GM23338 (cell line): ENCODE measurements around the gene PCDHB2. TPM values are rescaled to one million over a fixed set of nuclear protein-coding genes. Genes with fewer than 3 reads are reported as not detected.
A peak's percentile ranks its signal among the peaks of the same experiment; 100 is the strongest.

Experiments used
- ATAC-seq: fragments of 200-7000 bp; cut with Tn5 transposase; 3 replicates; pipeline ENCODE4 v1.9.1; 2020
- DNase-seq: peaks from one replicate; pipeline ENCODE4 v3.0.0-alpha.2; 2015; ENCODE audit warnings: low spot score
- H2AFZ ChIP-seq: fragments of 200-600 bp; sonication (generic); 2 replicates; pipeline ENCODE4 v1.8.0; 2016; ENCODE audit warnings: antibody characterized with exemption, mild to moderate bottlenecking, moderate library complexity
- H3F3A ChIP-seq: fragments of 200-600 bp; sonication (generic); replicated peaks from 2 replicates; pipeline ENCODE4 v1.8.0; 2017; ENCODE audit warnings: antibody characterized with exemption, mixed run types, low read depth
- H3K27ac ChIP-seq: fragments of 200-600 bp; sonication (generic); 2 replicates; pipeline ENCODE4 v1.6.1; 2016; ENCODE audit warnings: low read depth
- H3K27me3 ChIP-seq: fragments of 200-600 bp; sonication (generic); 2 replicates; pipeline ENCODE4 v1.8.0; 2016; ENCODE audit warnings: mild to moderate bottlenecking, mixed run types, moderate library complexity; ENCODE audit not compliant: insufficient read depth
- H3K36me3 ChIP-seq: fragments of 200-600 bp; sonication (generic); 2 replicates; pipeline ENCODE4 v1.8.0; 2016; ENCODE audit warnings: mild to moderate bottlenecking; ENCODE audit not compliant: insufficient read depth
- H3K4me1 ChIP-seq: fragments of 200-600 bp; sonication (generic); 2 replicates; pipeline ENCODE4 v1.8.0; 2016; ENCODE audit warnings: mild to moderate bottlenecking, moderate library complexity; ENCODE audit not compliant: insufficient read depth
- H3K4me2 ChIP-seq: fragments of 200-600 bp; sonication (generic); 2 replicates; pipeline ENCODE4 v1.7.1; 2017; ENCODE audit warnings: mixed run types
- H3K4me3 ChIP-seq: fragments of 200-600 bp; sonication (generic); 2 replicates; pipeline ENCODE4 v1.6.1; 2016; ENCODE audit warnings: mixed run types
- H3K79me2 ChIP-seq: fragments of 200-600 bp; sonication (generic); replicated peaks from 2 replicates; pipeline ENCODE4 v1.8.0; 2017; ENCODE audit warnings: mild to moderate bottlenecking; ENCODE audit not compliant: insufficient read depth
- H3K9me2 ChIP-seq: fragments of 200-600 bp; sonication (generic); 2 replicates; pipeline ENCODE4 v1.8.0; 2017; ENCODE audit not compliant: insufficient read depth
- H4K20me1 ChIP-seq: fragments of 200-600 bp; sonication (generic); replicated peaks from 2 replicates; pipeline ENCODE4 v1.8.0; 2017; ENCODE audit warnings: mild to moderate bottlenecking; ENCODE audit not compliant: insufficient read depth
- H3K27ac Mint-ChIP-seq: 2 replicates; pipeline ENCODE4 v1.8.0; 2020; ENCODE audit warnings: inconsistent platforms, mild to moderate bottlenecking, moderate library complexity, mixed read lengths
- H3K27me3 Mint-ChIP-seq: 3 replicates; pipeline ENCODE4 v1.8.0; 2022; ENCODE audit warnings: low read depth, mild to moderate bottlenecking, moderate library complexity, mixed read lengths, inconsistent platforms; ENCODE audit not compliant: insufficient read depth, poor library complexity
- H3K36me3 Mint-ChIP-seq: 3 replicates; pipeline ENCODE4 v1.8.0; 2021; ENCODE audit warnings: low read depth, mild to moderate bottlenecking, inconsistent platforms, moderate library complexity, mixed read lengths
- H3K4me1 Mint-ChIP-seq: 3 replicates; pipeline ENCODE4 v1.8.0; 2020; ENCODE audit warnings: mild to moderate bottlenecking, inconsistent platforms, mixed read lengths
- H3K4me3 Mint-ChIP-seq: 3 replicates; pipeline ENCODE4 v1.8.0; 2021; ENCODE audit warnings: moderate library complexity, mild to moderate bottlenecking, inconsistent platforms, mixed read lengths
- H3K9me3 Mint-ChIP-seq: 3 replicates; pipeline ENCODE4 v1.8.0; 2020; ENCODE audit warnings: moderate library complexity, mild to moderate bottlenecking, inconsistent platforms, mixed read lengths
- CREB1 ChIP-seq: fragments of 250-450 bp; sonication (Bioruptor Pico); IDR thresholded peaks from 2 replicates; pipeline ENCODE4 v1.5.0; 2020; ENCODE audit warnings: low read depth, mild to moderate bottlenecking, moderate library complexity
- ETS1 ChIP-seq: IDR thresholded peaks from 2 replicates; pipeline ENCODE4 v1.6.1; 2016; ENCODE audit warnings: antibody characterized with exemption
- EZH2 ChIP-seq: fragments of 200-600 bp; sonication (generic); IDR thresholded peaks from one replicate; pipeline ENCODE4 v1.8.0; 2017; ENCODE audit warnings: antibody characterized with exemption, mild to moderate bottlenecking, low read depth; ENCODE audit not compliant: unreplicated experiment
- EZH2phosphoT487 ChIP-seq: fragments of 200-600 bp; sonication (generic); IDR thresholded peaks from one replicate; pipeline ENCODE4 v1.8.1; 2018; ENCODE audit warnings: antibody characterized with exemption; ENCODE audit not compliant: unreplicated experiment
- JUNB ChIP-seq: IDR thresholded peaks from one replicate; pipeline ENCODE4 v1.6.1; 2016; ENCODE audit warnings: antibody characterized with exemption; ENCODE audit not compliant: unreplicated experiment
- NANOG ChIP-seq: IDR thresholded peaks from 2 replicates; pipeline ENCODE4 v1.6.1; 2016; ENCODE audit warnings: antibody characterized with exemption, borderline replicate concordance
- POLR2AphosphoS5 ChIP-seq: IDR thresholded peaks from 2 replicates; pipeline ENCODE4 v1.6.1; 2016; ENCODE audit warnings: antibody characterized with exemption, low read depth
- REST ChIP-seq: IDR thresholded peaks from one replicate; pipeline ENCODE4 v1.6.1; 2018; ENCODE audit warnings: antibody characterized with exemption; ENCODE audit not compliant: unreplicated experiment
- STAT1 ChIP-seq: IDR thresholded peaks from one replicate; pipeline ENCODE4 v1.6.1; 2016; ENCODE audit warnings: antibody characterized with exemption; ENCODE audit not compliant: unreplicated experiment
- ZNF114 ChIP-seq: fragments of 250-450 bp; sonication (Bioruptor Pico); IDR thresholded peaks from 2 replicates; pipeline ENCODE4 v1.5.0; 2020; ENCODE audit warnings: mild to moderate bottlenecking, moderate library complexity
- ZNF331 ChIP-seq: fragments of 250-450 bp; sonication (Bioruptor Pico); IDR thresholded peaks from 2 replicates; pipeline ENCODE4 v1.5.0; 2020; ENCODE audit warnings: low read depth, mild to moderate bottlenecking, moderate library complexity
- ZNF462 ChIP-seq: fragments of 250-450 bp; sonication (Bioruptor Pico); IDR thresholded peaks from 2 replicates; pipeline ENCODE4 v1.5.0; 2020; ENCODE audit warnings: mild to moderate bottlenecking, moderate library complexity
- polyA plus RNA-seq: library from polyadenylated mRNA; unstranded; fragments of >200 nt; fragmentation: Nextera tagmentation; extraction: Ambion mirVana; gene quantifications from 2 replicates; pipeline ENCODE4 v1.2.1, GENCODE V29; 2016
- total RNA-seq: library from RNA; depleted of rRNA; stranded (reverse); fragments of >200 nt; shearing (Covaris generic); gene quantifications from 2 replicates; pipeline ENCODE4 v1.2.3, GENCODE V29; 2014
- TF ChIP-seq, protein P1 (sequence below), 2 experiments: fragments of 200-600 bp in 1 of 2; sonication (generic) in 1 of 2; conservative IDR thresholded peaks; 2 replicates each; pipeline versions ENCODE4 v1.5.1 to v1.6.1; 2016 to 2017; ENCODE audit warnings: antibody characterized with exemption in 2 of 2, low read depth in 2 of 2, mild to moderate bottlenecking in 2 of 2, moderate library complexity in 1 of 2

Gene PCDHB2
- total and polyA plus RNA-seq, 2 experiments from 2014 or later, result 9.3 to 34.2 TPM

DNA sequence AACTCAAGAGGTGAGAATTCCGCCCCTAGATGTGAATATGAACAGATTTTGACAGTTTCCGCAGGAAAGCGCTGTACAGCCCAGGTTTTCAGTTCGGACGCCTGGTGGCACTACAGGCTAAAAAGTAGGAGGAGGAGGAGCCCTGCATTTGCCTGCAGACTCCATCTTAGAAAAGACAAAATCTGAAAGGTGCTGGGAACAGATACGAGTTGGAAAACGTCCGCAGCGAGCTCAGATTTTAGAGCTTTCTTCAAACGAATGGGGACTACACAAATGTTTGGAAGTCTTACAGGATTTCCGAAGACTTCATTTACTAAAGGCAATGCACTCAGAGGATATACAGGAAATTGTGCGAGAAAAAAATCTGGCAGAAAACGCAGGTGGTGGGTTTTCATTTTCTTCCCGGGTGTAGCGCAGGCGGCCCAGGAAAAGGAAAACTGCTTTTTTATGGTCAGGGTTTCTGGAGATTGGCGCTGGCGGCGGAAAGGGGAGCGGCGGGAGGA is 9.9 kb upstream of the PCDHB2 start:
- Histone ChIP-seq H3K27ac (peak overlapping the region; percentile 56), H3F3A (no peaks in the 10 kb centered on the region), H3K79me2 (no peaks in the 10 kb centered on the region), H3K27me3 (peaks cover 12% of the 10 kb centered on the region; the same call in 1 of the 2 replicates), H3K4me3 (peak overlapping the region; percentile 62), H4K20me1 (no peaks in the 10 kb centered on the region), H3K4me2 (peak overlapping the region; percentile 81), H3K36me3 (no peaks in the 10 kb centered on the region), H2AFZ (peak overlapping the region; percentile 24), H3K9me2 (no peaks in the 10 kb centered on the region), H3K4me1 (peaks cover 10% of the 10 kb centered on the region)
- ATAC-seq, result peak; percentile 99
- no peaks in the 10 kb centered on the region; the same call in 2 of the 3 replicates for H3K36me3 Mint-ChIP-seq
- DNase-seq, result peak; percentile 90
- H3K27me3 Mint-ChIP-seq, result peaks cover 4% of the 10 kb centered on the region
- H3K9me3 Mint-ChIP-seq, result peaks cover 4% of the 10 kb centered on the region; the same call in 2 of the 3 replicates
- peak overlapping the region; percentile 90 for H3K4me3 Mint-ChIP-seq
- H3K4me1 Mint-ChIP-seq, result no peaks in the 10 kb centered on the region; the same call in 1 of the 3 replicates
- TF ChIP-seq ZNF462 (CRISPR knock-in tag), result no peak
- no peak for TF ChIP-seq REST
- no peak for TF ChIP-seq CREB1 (CRISPR knock-in tag)
- peak; percentile 68 for TF ChIP-seq POLR2AphosphoS5
- no peak for TF ChIP-seq JUNB
- no peak for TF ChIP-seq ETS1
- TF ChIP-seq, protein P1, sequence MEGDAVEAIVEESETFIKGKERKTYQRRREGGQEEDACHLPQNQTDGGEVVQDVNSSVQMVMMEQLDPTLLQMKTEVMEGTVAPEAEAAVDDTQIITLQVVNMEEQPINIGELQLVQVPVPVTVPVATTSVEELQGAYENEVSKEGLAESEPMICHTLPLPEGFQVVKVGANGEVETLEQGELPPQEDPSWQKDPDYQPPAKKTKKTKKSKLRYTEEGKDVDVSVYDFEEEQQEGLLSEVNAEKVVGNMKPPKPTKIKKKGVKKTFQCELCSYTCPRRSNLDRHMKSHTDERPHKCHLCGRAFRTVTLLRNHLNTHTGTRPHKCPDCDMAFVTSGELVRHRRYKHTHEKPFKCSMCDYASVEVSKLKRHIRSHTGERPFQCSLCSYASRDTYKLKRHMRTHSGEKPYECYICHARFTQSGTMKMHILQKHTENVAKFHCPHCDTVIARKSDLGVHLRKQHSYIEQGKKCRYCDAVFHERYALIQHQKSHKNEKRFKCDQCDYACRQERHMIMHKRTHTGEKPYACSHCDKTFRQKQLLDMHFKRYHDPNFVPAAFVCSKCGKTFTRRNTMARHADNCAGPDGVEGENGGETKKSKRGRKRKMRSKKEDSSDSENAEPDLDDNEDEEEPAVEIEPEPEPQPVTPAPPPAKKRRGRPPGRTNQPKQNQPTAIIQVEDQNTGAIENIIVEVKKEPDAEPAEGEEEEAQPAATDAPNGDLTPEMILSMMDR (conservative IDR thresholded peaks at IDR 0.05; ENCODE audit: low read depth in 2 of 2), result peak; percentile 88 to 91
- no peak for TF ChIP-seq NANOG
- no peak for TF ChIP-seq EZH2phosphoT487
- no peak for TF ChIP-seq EZH2
- TF ChIP-seq STAT1, result no peak
- TF ChIP-seq ZNF331, result no peak
- TF ChIP-seq ZNF114 (CRISPR knock-in tag), result no peak
- H3K27ac Mint-ChIP-seq, result peak overlapping the region; percentile 94
